MM.1S (cell line): ENCODE data around the gene MARCKSL1.

Experiments
- DNase-seq: peaks from one replicate; pipeline ENCODE4 v3.0.0-alpha.2; 2015
- H2AFZ ChIP-seq: fragments of 300-600 bp; sonication (generic); 2 replicates; pipeline ENCODE4 v1.6.0; 2016; ENCODE audit warnings: antibody characterized with exemption, low read length
- H3F3A ChIP-seq: fragments of 300-600 bp; sonication (generic); 2 replicates; pipeline ENCODE4 v1.6.1; 2016; ENCODE audit warnings: mild to moderate bottlenecking, antibody characterized with exemption, low read length, moderate library complexity, mixed read lengths; ENCODE audit not compliant: insufficient read depth
- H3K27ac ChIP-seq: fragments of 300-600 bp; sonication (generic); 2 replicates; pipeline ENCODE4 v1.5.1; 2016; ENCODE audit warnings: mild to moderate bottlenecking, low read length
- H3K27me3 ChIP-seq: fragments of 300-600 bp; sonication (generic); replicated peaks from 2 replicates; pipeline ENCODE4 v1.6.0; 2016; ENCODE audit warnings: low read length; ENCODE audit not compliant: insufficient read depth
- H3K36me3 ChIP-seq: fragments of 300-600 bp; sonication (generic); replicated peaks from 2 replicates; pipeline ENCODE4 v1.6.1; 2016; ENCODE audit warnings: mild to moderate bottlenecking, low read length, mixed read lengths; ENCODE audit not compliant: insufficient read depth
- H3K4me1 ChIP-seq: fragments of 300-600 bp; sonication (generic); 2 replicates; pipeline ENCODE4 v1.6.1; 2016; ENCODE audit warnings: low read length, mixed read lengths
- H3K4me2 ChIP-seq: fragments of 300-600 bp; sonication (generic); 2 replicates; pipeline ENCODE4 v1.6.0; 2016; ENCODE audit warnings: low read depth, low read length
- H3K4me3 ChIP-seq: fragments of 300-600 bp; sonication (generic); 2 replicates; pipeline ENCODE4 v1.5.1; 2016; ENCODE audit warnings: low read length, mixed read lengths
- H3K79me2 ChIP-seq: fragments of 300-600 bp; sonication (generic); 2 replicates; pipeline ENCODE4 v1.6.1; 2016; ENCODE audit warnings: mixed run types, low read length, mixed read lengths
- H3K9ac ChIP-seq: fragments of 300-600 bp; sonication (generic); 2 replicates; pipeline ENCODE4 v1.6.1; 2016; ENCODE audit warnings: low read length, mixed read lengths
- H3K9me2 ChIP-seq: fragments of 300-600 bp; sonication (generic); replicated peaks from 2 replicates; pipeline ENCODE4 v1.6.1; 2016; ENCODE audit warnings: mild to moderate bottlenecking, low read length, mixed read lengths; ENCODE audit not compliant: insufficient read depth
- H3K9me3 ChIP-seq: fragments of 300-600 bp; sonication (generic); replicated peaks from 2 replicates; pipeline ENCODE4 v1.6.1; 2016; ENCODE audit warnings: mild to moderate bottlenecking, low read length, mixed read lengths; ENCODE audit not compliant: insufficient read depth
- H4K20me1 ChIP-seq: fragments of 300-600 bp; sonication (generic); 2 replicates; pipeline ENCODE4 v1.6.1; 2016; ENCODE audit warnings: mild to moderate bottlenecking, low read length, moderate library complexity, mixed read lengths; ENCODE audit not compliant: insufficient read depth
- EZH2 ChIP-seq: fragments of 300-600 bp; sonication (generic); optimal IDR thresholded peaks from 2 replicates; pipeline ENCODE3; 2017; ENCODE audit warnings: low read depth, mild to moderate bottlenecking, antibody characterized with exemption, low read length, mixed read lengths
- EZH2phosphoT487 ChIP-seq: fragments of 300-600 bp; sonication (generic); IDR thresholded peaks from 2 replicates; pipeline ENCODE4 v1.6.1; 2018; ENCODE audit warnings: antibody characterized with exemption, low read length
- TF ChIP-seq, protein P1 (sequence below): fragments of 300-600 bp; sonication (generic); IDR thresholded peaks from 2 replicates; pipeline ENCODE4 v1.5.1; 2016; ENCODE audit warnings: antibody characterized with exemption, low read length, mixed read lengths

MARCKSL1 gene

DNA sequence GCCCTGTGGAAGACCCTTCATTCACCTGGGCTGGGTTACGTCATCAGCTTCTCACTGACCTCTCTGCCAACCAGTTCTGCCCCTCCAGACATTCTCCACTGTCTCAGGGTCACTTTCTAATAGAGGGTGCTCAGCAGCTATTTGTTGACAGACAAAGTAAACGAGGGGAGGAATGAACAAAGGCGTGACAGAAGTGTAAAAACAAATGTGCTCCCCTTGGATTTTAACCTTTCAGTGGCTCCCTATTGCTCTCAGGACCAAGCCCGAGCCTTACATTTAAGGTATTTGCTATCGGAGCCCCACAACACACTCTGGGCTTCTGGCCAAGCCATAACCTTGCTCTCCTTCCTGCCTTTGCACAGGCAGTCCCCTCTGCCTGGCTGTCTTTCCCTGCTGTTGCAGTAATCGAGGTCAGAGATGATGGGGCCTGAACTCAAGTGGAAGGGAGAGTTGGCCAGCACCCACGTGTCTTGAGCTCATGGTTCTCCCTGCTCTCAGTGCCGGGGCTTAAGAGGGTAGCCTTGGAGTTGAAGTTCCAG is 9.3 kb upstream of the MARCKSL1 start:
- Histone ChIP-seq H3K79me2 (no peaks in the 10 kb centered on the region), H3F3A (0 out of 2 replicates have a peak, but pooled peaks cover under 1% of the 10 kb centered on the region), H3K27ac (no peak overlapping the region), H3K4me3 (no peak overlapping the region), H3K4me2 (no peak overlapping the region), H3K9me3 (no peaks in the 10 kb centered on the region), H3K36me3 (no peaks in the 10 kb centered on the region), H4K20me1 (no peaks in the 10 kb centered on the region), H3K9ac (no peak overlapping the region), H3K27me3 (no peaks in the 10 kb centered on the region), H3K4me1 (peaks cover 6% of the 10 kb centered on the region; the same call in 1 of the 2 replicates), H2AFZ (no peak overlapping the region), H3K9me2 (no peaks in the 10 kb centered on the region)
- no peak for DNase-seq
- TF ChIP-seq, protein P1, sequence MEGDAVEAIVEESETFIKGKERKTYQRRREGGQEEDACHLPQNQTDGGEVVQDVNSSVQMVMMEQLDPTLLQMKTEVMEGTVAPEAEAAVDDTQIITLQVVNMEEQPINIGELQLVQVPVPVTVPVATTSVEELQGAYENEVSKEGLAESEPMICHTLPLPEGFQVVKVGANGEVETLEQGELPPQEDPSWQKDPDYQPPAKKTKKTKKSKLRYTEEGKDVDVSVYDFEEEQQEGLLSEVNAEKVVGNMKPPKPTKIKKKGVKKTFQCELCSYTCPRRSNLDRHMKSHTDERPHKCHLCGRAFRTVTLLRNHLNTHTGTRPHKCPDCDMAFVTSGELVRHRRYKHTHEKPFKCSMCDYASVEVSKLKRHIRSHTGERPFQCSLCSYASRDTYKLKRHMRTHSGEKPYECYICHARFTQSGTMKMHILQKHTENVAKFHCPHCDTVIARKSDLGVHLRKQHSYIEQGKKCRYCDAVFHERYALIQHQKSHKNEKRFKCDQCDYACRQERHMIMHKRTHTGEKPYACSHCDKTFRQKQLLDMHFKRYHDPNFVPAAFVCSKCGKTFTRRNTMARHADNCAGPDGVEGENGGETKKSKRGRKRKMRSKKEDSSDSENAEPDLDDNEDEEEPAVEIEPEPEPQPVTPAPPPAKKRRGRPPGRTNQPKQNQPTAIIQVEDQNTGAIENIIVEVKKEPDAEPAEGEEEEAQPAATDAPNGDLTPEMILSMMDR = no peak
- TF ChIP-seq EZH2phosphoT487 (no peak), EZH2 (no peak)

DNA sequence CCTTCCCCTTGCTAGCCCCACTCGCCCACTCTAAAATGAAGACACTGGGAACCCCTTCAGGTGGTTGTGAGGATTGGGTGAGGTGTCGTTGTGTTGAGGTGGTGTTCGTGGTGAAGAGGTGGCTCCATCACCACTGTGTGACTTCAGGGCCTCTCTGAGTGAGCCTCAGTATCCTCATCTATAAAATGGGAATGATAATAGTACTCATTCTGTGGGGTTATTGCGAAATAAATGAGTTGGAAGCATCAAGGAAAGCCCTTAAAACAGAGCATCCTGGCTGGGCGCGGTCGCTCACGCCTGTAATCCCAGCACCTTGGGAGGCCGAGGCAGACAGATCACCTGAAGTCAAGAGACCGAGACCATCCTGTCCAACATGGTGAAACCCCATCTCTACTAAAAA is 6.7 kb upstream of the MARCKSL1 start:
- Histone ChIP-seq H3K79me2 (no peaks in the 10 kb centered on the region), H4K20me1 (no peaks in the 10 kb centered on the region), H3K4me2 (no peak overlapping the region), H3K9me2 (no peaks in the 10 kb centered on the region), H3K9me3 (no peaks in the 10 kb centered on the region), H3K9ac (no peak overlapping the region), H3K4me3 (no peak overlapping the region), H3K27me3 (no peaks in the 10 kb centered on the region), H3K27ac (no peak overlapping the region), H3K36me3 (no peaks in the 10 kb centered on the region), H3F3A (peaks cover 5% of the 10 kb centered on the region; the same call in 1 of the 2 replicates), H3K4me1 (peaks cover 17% of the 10 kb centered on the region), H2AFZ (no peak overlapping the region)
- DNase-seq = no peak
- TF ChIP-seq, protein P1 = no peak
- TF ChIP-seq EZH2 = no peak
- no peak for TF ChIP-seq EZH2phosphoT487

DNA sequence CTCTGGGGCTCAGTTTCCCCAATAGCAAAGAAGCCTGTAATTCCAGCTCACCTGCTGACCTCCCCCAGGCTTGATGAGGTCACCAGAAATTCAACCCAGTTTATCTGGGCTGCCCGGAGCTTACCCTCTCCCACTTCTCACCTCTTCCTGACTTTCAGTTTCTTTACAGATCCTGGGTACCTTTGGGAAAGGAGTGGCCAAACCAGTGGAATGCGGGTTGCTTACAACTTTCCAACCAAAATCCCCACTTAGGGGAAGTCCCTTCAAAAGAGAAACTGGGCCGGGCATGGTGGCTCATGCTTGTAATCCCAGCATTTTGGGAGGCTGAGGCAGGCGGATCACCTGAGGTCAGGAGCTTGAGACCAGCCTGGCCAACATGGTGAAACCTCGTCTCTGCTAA is 5.9 kb upstream of the MARCKSL1 start:
- Histone ChIP-seq H3K27me3 (no peaks in the 10 kb centered on the region), H3K4me1 (peaks cover 24% of the 10 kb centered on the region), H2AFZ (no peak overlapping the region), H3K79me2 (no peaks in the 10 kb centered on the region), H3K27ac (no peak overlapping the region), H3K9me2 (no peaks in the 10 kb centered on the region), H3F3A (peaks cover 11% of the 10 kb centered on the region), H3K9ac (no peak overlapping the region), H3K9me3 (no peaks in the 10 kb centered on the region), H3K4me2 (no peak overlapping the region), H3K4me3 (no peak overlapping the region), H3K36me3 (no peaks in the 10 kb centered on the region), H4K20me1 (no peaks in the 10 kb centered on the region)
- no peak for DNase-seq
- TF ChIP-seq EZH2phosphoT487 (no peak), EZH2 (no peak)
- TF ChIP-seq, protein P1 = no peak
